ENCODE data around the gene DLK1.

Gene DLK1

DNA sequence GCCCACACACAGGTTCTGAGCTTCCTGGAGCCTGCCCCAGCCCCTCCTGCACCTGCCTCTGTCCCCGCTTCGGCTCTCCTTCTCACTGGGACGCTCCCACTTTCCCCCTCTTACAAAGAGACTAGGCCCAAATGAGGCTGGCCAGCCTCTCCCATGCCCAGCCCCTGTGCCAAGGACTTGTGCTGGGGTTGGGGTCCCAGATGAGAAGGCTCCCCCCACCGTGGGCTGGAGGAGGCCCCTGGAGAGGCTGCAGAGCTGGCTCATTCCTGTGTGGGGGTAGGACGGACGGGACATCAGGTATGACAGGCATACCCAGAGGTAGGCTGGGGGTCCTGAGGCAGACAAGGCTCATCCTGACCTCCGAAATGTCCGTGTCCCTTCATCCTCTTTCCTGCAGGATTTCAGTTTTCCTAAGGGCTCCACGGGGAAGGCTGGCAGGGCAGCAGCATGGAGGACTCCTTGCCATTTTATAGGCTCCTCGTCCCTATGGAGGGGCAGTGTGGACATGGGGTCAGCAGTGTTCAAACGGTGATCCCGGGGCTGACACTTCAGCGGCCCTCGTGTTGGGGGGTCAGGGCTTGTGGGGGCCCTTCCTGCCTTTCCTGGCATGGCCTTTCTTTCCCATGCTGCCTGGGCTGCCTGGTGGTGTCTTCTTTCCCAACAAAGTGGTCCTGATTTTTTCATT lies 50.1 kb downstream of the DLK1 start:
- no peak for DNase-seq (ENCODE audit: low read depth, low spot score)
- TF ChIP-seq, protein P1, sequence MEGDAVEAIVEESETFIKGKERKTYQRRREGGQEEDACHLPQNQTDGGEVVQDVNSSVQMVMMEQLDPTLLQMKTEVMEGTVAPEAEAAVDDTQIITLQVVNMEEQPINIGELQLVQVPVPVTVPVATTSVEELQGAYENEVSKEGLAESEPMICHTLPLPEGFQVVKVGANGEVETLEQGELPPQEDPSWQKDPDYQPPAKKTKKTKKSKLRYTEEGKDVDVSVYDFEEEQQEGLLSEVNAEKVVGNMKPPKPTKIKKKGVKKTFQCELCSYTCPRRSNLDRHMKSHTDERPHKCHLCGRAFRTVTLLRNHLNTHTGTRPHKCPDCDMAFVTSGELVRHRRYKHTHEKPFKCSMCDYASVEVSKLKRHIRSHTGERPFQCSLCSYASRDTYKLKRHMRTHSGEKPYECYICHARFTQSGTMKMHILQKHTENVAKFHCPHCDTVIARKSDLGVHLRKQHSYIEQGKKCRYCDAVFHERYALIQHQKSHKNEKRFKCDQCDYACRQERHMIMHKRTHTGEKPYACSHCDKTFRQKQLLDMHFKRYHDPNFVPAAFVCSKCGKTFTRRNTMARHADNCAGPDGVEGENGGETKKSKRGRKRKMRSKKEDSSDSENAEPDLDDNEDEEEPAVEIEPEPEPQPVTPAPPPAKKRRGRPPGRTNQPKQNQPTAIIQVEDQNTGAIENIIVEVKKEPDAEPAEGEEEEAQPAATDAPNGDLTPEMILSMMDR (IDR thresholded peaks at IDR 0.05; ENCODE audit: low read depth, low read length): no peak
- in situ Hi-C loops (cut with HindIII; ENCODE audit: low sequenced_read_pairs): no loop called here
- H3K4me3 ChIP-seq (ENCODE audit: low read depth, low read length): no peak overlapping the region

DNA sequence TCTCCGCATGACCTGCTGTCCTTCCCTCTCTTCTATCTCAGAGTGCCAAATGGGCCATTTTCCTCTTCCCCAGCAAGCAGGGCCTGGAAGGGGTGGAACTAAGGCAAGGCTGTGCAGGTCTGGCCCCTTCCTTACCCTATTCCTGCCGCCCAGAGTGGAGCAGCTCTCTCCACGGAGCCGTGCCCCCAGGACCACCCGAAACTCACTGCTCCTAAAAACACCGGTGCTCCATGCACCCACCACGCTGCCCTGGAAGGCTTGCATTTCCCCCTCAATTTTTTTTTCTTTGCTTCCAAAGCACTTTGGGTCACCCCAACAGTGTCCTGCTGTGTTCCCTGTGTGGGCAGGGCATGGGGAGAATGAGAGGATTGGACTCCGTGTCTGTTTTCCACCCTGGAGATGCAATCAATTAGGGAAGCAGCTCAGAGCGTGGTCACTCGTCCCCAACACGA lies 50.7 kb downstream of the DLK1 start:
- TF ChIP-seq, protein P1 (IDR thresholded peaks at IDR 0.05; ENCODE audit: low read depth, low read length): no peak
- no peak overlapping the region for H3K4me3 ChIP-seq (ENCODE audit: low read depth, low read length)
- in situ Hi-C loops (cut with HindIII; ENCODE audit: low sequenced_read_pairs): no loop called here
- DNase-seq (ENCODE audit: low read depth, low spot score): no peak

DNA sequence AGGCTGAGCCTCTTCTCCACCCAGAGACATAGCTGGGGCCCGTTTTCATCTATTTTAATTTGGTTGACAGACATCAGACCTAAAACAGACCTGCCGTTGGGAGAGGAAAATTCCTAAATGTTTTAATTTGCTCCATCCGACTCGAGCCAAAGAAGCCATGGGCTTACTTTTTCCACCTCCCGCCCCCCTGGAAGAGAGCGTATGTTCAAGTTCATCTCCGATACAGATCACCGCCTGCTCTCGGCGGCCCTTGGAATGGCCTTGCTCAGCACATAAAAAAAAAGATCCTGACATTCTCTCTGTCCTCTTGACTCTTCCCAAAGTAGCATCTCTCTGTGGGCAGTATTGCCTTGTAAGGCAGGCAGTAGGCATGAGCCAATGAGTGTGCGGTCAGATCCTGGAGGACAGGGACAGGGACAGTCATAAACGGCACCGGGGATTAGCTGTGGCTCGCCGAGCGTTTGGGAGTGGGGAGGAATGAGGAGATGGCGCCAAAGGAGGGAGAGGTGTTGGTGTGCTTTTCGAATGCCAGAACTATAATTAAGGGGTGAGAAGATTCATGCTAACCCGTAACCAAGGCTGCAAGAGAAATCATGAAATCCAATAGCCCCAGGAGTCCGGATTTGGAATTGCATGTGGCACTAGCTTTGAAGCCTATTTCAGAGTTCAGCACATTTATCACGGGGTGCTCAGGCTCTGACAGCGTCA lies 51.3 kb downstream of the DLK1 start:
- in situ Hi-C loops (cut with HindIII; ENCODE audit: low sequenced_read_pairs): no loop called here
- no peak for DNase-seq (ENCODE audit: low read depth, low spot score)
- no peak overlapping the region for H3K4me3 ChIP-seq (ENCODE audit: low read depth, low read length)
- TF ChIP-seq, protein P1 (IDR thresholded peaks at IDR 0.05; ENCODE audit: low read depth, low read length): no peak

DNA sequence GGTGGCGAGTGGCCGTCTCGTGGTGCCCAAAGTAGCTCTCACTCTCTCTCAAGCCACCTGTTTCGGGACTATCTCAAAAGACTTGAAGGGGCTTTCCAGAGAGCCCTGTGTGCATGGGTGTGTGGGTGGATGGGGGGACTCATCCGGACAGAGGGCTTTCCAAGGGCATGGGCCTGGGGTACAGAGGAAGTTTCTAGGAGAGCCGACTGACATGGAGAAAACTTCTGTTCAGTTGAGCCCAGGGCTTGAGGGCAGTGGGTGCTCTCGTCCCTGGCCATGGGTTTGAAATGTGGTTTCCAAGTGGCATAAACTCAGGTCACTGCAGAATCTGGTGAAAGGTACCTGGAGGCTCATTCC lies 51.8 kb downstream of the DLK1 start:
- TF ChIP-seq, protein P1 (IDR thresholded peaks at IDR 0.05; ENCODE audit: low read depth, low read length): no peak
- no peak overlapping the region for H3K4me3 ChIP-seq (ENCODE audit: low read depth, low read length)
- DNase-seq (ENCODE audit: low read depth, low spot score): no peak
- in situ Hi-C loops (cut with HindIII; ENCODE audit: low sequenced_read_pairs): no loop called here

DNA sequence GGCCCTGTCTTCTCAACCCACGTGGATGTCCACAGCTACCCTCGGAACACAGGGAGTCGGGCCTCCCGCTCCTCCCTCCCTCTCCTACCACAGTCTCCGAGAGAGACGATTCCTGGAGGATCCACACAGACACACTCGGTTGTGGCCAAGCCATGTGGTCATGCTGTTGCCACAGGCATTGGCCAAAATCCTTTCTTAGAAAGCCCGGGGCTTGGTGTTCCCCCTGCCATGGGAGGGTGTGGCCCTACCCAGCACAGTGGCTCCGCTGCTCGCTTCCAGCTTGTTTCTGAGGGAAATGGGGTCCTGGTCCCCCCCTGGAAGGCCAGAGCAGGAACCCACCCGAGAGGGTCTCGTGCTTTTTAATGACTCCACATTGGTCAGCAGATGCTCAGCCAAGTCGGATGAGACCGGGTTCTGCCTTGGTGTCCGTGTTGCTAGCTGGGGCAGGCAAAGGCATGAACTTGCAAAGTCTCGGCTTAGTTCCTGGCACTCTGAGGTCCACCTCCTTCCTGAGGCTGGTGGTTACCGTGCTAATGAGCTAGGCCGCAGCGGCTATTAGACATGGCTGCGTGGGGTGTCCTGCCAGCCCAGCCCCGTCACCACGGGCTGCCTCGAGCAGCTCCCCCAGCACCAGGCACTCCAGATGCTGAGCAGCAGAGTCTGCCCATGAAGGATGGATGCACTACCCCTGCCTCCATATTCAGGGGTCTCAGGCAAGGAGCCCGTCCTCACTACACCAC lies 52.4 kb downstream of the DLK1 start:
- DNase-seq (ENCODE audit: low read depth, low spot score): no peak
- no peak overlapping the region for H3K4me3 ChIP-seq (ENCODE audit: low read depth, low read length)
- TF ChIP-seq, protein P1 (IDR thresholded peaks at IDR 0.05; ENCODE audit: low read depth, low read length): no peak
- in situ Hi-C loops (cut with HindIII; ENCODE audit: low sequenced_read_pairs): no loop called here

DNA sequence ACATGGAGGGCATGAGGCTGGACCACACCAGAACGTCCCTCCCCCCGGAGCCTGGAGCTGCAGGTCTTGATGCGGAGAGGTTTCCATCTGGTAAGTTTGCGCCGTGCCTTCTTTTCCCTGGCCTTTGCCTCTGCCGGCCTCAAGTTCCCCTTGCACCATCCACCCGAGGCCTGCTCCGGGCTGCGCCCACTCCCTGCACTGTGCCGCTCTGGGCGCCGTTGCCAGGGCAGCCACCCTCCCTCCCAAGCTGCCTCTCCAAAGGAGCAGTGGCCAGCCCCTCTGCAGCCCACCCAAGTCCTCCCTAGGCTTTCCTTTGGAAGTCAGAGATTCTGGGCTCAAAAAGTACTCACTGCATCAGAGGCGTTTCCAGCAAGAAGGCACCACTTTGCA lies 53.0 kb downstream of the DLK1 start:
- DNase-seq (ENCODE audit: low read depth, low spot score): no peak
- no peak overlapping the region for H3K4me3 ChIP-seq (ENCODE audit: low read depth, low read length)
- in situ Hi-C loops (cut with HindIII; ENCODE audit: low sequenced_read_pairs): no loop called here
- TF ChIP-seq, protein P1 (IDR thresholded peaks at IDR 0.05; ENCODE audit: low read depth, low read length): no peak
